Body of pancreas (tissue), 4 donors: ENCODE results near the gene LONRF2.
"Not testable (repeated sequence)": the region's sequence is repeated elsewhere in the genome, so short reads cannot be mapped to it uniquely, and the experiment has no call there.

Experiments
- POLR2A ChIP-seq, 3 donors: fragments of 450-650 bp; IDR thresholded peaks; one replicate each; pipeline ENCODE4 v1.6.1; 2016; ENCODE audit warnings: antibody characterized with exemption in 3 of 3, mild to moderate bottlenecking in 2 of 3
- TF ChIP-seq, protein P1 (sequence below), 7 experiments: fragments of 450-650 bp in 4 of 7; fragments of 200-600 bp in 3 of 7; sonication (generic) in 3 of 7; IDR thresholded peaks; one replicate each; pipeline ENCODE4 v1.5.1; 2016 to 2019; ENCODE audit warnings: antibody characterized with exemption in 7 of 7

- not testable (repeated sequence) for TF ChIP-seq POLR2A (IDR thresholded peaks at IDR 0.05)
- TF ChIP-seq, protein P1, sequence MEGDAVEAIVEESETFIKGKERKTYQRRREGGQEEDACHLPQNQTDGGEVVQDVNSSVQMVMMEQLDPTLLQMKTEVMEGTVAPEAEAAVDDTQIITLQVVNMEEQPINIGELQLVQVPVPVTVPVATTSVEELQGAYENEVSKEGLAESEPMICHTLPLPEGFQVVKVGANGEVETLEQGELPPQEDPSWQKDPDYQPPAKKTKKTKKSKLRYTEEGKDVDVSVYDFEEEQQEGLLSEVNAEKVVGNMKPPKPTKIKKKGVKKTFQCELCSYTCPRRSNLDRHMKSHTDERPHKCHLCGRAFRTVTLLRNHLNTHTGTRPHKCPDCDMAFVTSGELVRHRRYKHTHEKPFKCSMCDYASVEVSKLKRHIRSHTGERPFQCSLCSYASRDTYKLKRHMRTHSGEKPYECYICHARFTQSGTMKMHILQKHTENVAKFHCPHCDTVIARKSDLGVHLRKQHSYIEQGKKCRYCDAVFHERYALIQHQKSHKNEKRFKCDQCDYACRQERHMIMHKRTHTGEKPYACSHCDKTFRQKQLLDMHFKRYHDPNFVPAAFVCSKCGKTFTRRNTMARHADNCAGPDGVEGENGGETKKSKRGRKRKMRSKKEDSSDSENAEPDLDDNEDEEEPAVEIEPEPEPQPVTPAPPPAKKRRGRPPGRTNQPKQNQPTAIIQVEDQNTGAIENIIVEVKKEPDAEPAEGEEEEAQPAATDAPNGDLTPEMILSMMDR (IDR thresholded peaks at IDR 0.05): not testable (repeated sequence)
Observed at GRCh38 chr2:100248556-100248955, 73.7 kb downstream of the LONRF2 start.
